Lower lobe of right lung (tissue), 2 donors: ENCODE results near the gene MRPL38. TPM values are rescaled to one million over a fixed set of nuclear protein-coding genes. Genes with fewer than 3 reads are reported as not detected.
A peak's percentile ranks its signal among the peaks of the same experiment; 100 is the strongest.

Experiments
- ATAC-seq, 2 donors: fragments of 200-7000 bp; cut with Tn5 transposase; one replicate each; pipeline ENCODE4 v1.9.1; 2020 to 2022; ENCODE audit warnings: mild to moderate bottlenecking in 2 of 2, moderate library complexity in 2 of 2
- DNase-seq: peaks from one replicate; pipeline ENCODE4 v3.0.0-alpha.2; 2020
- H3K27ac ChIP-seq: fragments of 200-600 bp; one replicate; pipeline ENCODE4 v1.8.0; 2022
- H3K27me3 ChIP-seq: fragments of 200-600 bp; one replicate; pipeline ENCODE4 v1.8.0; 2022; ENCODE audit warnings: low read depth
- H3K36me3 ChIP-seq: fragments of 200-600 bp; one replicate; pipeline ENCODE4 v1.8.0; 2022; ENCODE audit warnings: mild to moderate bottlenecking
- H3K4me1 ChIP-seq: fragments of 200-600 bp; one replicate; pipeline ENCODE4 v1.8.0; 2022
- H3K4me3 ChIP-seq: fragments of 200-600 bp; one replicate; pipeline ENCODE4 v1.8.0; 2022; ENCODE audit warnings: mild to moderate bottlenecking
- H3K9me3 ChIP-seq: fragments of 200-600 bp; one replicate; pipeline ENCODE4 v1.8.0; 2022
- intact Hi-C: fragments of 100-400 bp; cut with DNase I; formaldehyde crosslinking; loops from one replicate; pipeline ENCODE4 v1.11.0; 2022
- total RNA-seq: library from RNA; stranded (reverse); fragmentation: NEBNext Ultra II Directional; extraction: Animal tissue kit (Norgen Biotek cat#: 25700); gene quantifications from one replicate; pipeline ENCODE4 v1.2.1, GENCODE V29; 2021
- TF ChIP-seq, protein P1 (sequence below): fragments of 200-600 bp; IDR thresholded peaks from one replicate; pipeline ENCODE4 v1.8.0; 2022; ENCODE audit warnings: antibody characterized with exemption, mild to moderate bottlenecking
- donor health status: DM: no; HTN: yes; CAD: no; lungs with severe emphysema.

MRPL38 gene
- total RNA-seq, 1 donor from 2014 or later = 68.9 TPM

DNA sequence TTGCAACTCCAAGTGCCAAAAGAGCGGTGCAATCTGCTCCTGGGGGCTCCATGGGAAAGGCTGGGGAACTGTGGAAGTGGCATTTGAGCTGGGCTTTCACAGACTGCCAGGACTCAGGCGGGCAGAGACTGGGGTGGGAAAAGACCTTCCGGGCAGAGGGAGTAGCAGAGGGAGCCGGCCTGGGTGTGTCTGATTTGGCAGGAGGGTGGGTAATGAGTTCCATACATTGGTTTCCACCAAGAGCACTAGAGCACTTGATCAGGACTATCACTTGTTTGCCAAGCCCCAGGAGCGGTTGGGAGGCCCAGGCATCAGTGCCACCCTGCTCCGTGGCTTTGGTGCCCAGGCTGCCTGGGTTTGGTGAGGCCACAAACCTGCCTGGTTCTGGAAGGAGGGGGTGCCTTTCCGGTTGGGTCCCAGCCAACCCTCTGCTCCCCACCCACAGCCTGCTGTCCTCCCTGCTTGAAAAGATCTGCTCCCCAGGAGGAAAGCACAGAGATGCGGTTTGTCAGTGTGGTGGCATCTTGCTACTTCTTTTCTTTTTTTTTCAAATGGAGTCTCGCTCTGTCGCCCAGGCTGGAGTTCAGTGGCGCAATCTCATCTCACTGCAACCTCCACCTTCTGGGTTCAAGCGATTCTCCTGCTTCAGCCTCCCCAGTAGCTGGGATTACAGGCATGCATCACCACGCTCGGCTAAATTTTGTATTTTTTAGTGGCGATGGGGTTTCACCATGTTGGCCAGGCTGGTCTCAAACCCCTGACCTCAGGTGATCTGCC is 22.8 kb downstream of the MRPL38 start:
- ATAC-seq (no peak), DNase-seq (no peak)
- TF ChIP-seq, protein P1, sequence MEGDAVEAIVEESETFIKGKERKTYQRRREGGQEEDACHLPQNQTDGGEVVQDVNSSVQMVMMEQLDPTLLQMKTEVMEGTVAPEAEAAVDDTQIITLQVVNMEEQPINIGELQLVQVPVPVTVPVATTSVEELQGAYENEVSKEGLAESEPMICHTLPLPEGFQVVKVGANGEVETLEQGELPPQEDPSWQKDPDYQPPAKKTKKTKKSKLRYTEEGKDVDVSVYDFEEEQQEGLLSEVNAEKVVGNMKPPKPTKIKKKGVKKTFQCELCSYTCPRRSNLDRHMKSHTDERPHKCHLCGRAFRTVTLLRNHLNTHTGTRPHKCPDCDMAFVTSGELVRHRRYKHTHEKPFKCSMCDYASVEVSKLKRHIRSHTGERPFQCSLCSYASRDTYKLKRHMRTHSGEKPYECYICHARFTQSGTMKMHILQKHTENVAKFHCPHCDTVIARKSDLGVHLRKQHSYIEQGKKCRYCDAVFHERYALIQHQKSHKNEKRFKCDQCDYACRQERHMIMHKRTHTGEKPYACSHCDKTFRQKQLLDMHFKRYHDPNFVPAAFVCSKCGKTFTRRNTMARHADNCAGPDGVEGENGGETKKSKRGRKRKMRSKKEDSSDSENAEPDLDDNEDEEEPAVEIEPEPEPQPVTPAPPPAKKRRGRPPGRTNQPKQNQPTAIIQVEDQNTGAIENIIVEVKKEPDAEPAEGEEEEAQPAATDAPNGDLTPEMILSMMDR = no peak
- no peaks in the 10 kb centered on the region for H3K36me3 ChIP-seq
- peaks cover 21% of the 10 kb centered on the region for H3K4me1 ChIP-seq
- H3K4me3 ChIP-seq = no peak overlapping the region
- H3K27ac ChIP-seq = no peak overlapping the region
- no peaks in the 10 kb centered on the region for H3K9me3 ChIP-seq
- H3K27me3 ChIP-seq = no peaks in the 10 kb centered on the region
- intact Hi-C loops = no loop called here

DNA sequence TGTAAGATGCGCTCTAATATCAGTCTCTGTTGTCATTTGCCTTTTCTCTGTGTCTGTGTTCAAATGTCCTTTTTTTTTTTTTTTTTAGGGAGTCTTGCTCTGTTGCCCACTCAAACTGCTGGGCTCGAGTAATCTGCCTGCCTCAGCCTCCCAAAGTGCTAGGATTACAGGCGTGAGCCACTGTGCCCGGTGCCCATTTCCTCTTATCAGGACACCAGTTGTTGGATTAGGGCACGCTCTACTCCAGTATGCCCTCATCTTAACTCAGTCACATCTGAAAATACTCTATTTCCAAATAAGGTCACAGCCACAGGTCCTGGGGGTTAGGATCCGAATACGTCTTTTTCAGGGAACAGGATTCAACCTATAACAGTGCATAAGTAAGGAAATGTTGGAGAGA is 24.4 kb downstream of the MRPL38 start:
- no peaks in the 10 kb centered on the region for H3K27me3 ChIP-seq
- peaks cover 35% of the 10 kb centered on the region for H3K4me1 ChIP-seq
- no peak overlapping the region for H3K27ac ChIP-seq
- intact Hi-C loops = no loop called here
- H3K4me3 ChIP-seq = no peak overlapping the region
- no peaks in the 10 kb centered on the region for H3K9me3 ChIP-seq
- peaks cover 8% of the 10 kb centered on the region for H3K36me3 ChIP-seq
- DNase-seq = no peak
- TF ChIP-seq, protein P1 = no peak
- ATAC-seq = no peak

DNA sequence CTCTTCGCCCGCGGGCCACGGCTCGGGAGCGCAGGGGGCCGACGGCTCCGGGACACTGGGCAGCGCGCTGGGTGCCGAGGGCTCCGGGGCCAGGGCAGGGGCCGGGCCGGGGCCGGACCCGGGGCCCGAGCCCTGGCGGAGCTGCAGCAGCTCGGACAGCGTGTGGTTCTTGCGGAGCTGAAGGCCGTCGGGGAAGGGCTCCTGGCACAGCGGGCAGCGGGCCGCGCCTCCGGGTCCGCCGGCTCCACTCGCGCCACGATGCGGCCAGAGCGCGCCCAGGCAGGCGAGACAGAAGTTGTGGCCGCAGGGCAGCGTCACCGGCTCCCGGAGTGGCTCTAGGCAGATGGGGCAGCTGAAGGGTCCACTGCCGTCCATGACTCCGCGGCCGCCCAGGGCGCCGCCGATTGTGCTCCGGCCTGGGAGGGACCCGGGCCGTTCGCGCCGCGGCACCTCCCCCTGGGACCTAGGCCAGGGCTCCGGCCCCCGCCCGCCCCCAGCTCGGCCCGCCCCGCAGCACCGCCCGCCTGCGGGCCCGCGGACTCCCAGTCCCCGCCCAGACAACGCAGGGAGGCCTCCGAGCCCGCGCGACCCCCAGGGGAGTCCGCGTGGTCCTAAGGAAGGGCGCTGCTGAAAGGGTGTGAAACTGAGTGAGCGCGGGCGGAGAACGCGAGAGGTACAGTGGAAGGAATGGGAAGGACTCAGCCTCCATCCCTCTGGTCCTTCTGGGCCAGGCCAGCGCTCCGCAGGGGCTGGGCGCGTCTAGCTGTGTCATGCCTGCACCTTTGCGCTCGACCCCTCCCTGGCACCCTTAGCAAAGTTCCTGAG is 26.3 kb downstream of the MRPL38 start, which contains the start of gene TRIM47:
TRIM47 (minus strand) TSS at position 408 of the 825 bp plus-strand sequence; CDS start at position 375, 33 bp downstream.
- Histone ChIP-seq H3K27me3 (no peaks in the 10 kb centered on the region), H3K36me3 (peaks cover 25% of the 10 kb centered on the region), H3K4me3 (peak within 1 kb of the TSS; percentile 67), H3K4me1 (peaks cover 48% of the 10 kb centered on the region), H3K27ac (peak within 1 kb of the TSS; percentile 93), H3K9me3 (no peaks in the 10 kb centered on the region)
- ATAC-seq = peak; percentile 58 to 63
- TF ChIP-seq, protein P1 = no peak
- intact Hi-C loops = no loop called here
- peak; percentile 73 for DNase-seq

DNA sequence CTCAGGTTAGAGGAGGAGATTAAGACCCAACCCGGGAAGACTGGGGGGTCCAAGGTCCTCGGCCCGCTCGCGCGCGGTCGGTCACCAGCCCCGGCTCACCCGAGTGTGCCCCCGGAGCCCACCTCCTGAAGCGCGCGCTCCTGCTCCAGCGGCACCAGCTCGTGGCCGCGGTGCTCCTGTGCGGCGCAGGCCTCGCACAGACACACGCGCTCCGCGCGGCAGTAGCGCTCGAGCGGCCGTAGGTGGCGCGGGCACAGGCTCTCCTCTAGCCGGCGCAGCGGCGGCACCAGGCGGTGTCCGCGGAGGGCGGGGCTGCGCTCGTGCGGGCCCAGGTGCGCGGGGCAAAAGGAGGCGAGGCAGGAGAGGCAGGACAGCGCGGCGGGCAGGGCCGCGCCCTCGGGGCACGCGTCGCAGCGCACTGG is 26.9 kb downstream of the MRPL38 start:
- Histone ChIP-seq H3K9me3 (no peaks in the 10 kb centered on the region), H3K27me3 (no peaks in the 10 kb centered on the region), H3K4me3 (peak overlapping the region; percentile 67), H3K36me3 (peaks cover 25% of the 10 kb centered on the region), H3K27ac (peak overlapping the region; percentile 93), H3K4me1 (peaks cover 54% of the 10 kb centered on the region)
- ATAC-seq (peak; percentile 83 to 84), DNase-seq (peak; percentile 86)
- intact Hi-C loops = no loop called here
- TF ChIP-seq, protein P1 = peak; percentile 49

DNA sequence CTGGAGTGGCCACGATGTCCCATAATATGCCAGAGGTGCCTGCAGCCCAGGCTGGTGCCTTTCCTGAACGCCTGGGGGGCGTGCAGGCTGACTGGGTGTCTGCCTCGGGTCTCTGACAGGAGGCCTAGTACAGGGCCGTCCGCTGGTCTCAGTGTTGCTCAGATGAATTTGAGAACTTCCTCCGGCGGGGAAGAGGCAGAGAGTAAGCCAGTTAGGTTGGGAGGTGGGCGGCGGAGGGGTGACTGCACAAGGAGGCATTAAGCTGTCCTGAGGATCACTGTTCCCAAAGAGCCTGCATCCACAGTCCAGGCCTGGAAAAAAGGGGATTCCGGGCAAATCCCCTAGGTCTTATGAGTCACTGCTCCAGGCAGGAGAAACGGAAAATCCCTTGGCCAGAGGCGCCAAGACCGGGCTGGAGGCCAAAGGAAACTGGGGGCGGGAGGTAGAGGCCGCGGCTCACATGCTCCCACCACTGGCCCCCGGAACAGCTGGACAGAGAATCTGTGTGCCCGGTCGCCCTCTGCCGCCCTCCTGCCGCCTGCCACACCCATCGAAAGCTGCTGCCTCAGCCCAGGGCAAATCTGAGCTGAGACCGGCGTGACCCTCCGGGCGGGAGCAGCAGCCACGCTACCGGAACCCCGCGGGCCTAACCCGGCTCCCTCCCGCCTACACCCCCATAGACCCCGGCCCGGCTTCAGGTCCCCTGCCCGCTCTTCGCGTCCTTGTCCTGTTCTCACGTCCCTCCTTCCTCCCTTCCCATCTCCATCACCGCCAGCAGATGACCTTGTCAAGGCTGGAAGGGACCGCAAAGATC is 27.5 kb downstream of the MRPL38 start:
- peak overlapping the region; percentile 67 for H3K4me3 ChIP-seq
- peaks cover 25% of the 10 kb centered on the region for H3K36me3 ChIP-seq
- ATAC-seq (peak; percentile 63 to 75), DNase-seq (peak; percentile 85)
- H3K4me1 ChIP-seq = peaks cover 60% of the 10 kb centered on the region
- TF ChIP-seq, protein P1 = no peak
- H3K9me3 ChIP-seq = no peaks in the 10 kb centered on the region
- H3K27me3 ChIP-seq = no peaks in the 10 kb centered on the region
- intact Hi-C loops = no loop called here
- H3K27ac ChIP-seq = peak overlapping the region; percentile 93
